HepG2 (cell line): ENCODE data around the gene ELMOD1.

Experiments used
- KLF12 ChIP-seq: sonication (generic); formaldehyde crosslinking; IDR thresholded peaks from 2 replicates; pipeline ENCODE4 v1.4.0; 2020; ENCODE audit warnings: missing genetic modification reagents, borderline replicate concordance
- KLF13 ChIP-seq: sonication (generic); formaldehyde crosslinking; IDR thresholded peaks from 2 replicates; pipeline ENCODE4 v1.4.0; 2020; ENCODE audit warnings: mild to moderate bottlenecking, missing genetic modification reagents
- NFYC ChIP-seq: IDR thresholded peaks from 2 replicates; pipeline ENCODE4 v1.6.1; 2016; ENCODE audit warnings: missing genetic modification reagents, missing compliant biosample characterization
- POLR2AphosphoS2 ChIP-seq: IDR thresholded peaks from 2 replicates; pipeline ENCODE4 v1.6.1; 2011; ENCODE audit warnings: low read depth, low read length, improper control_type of control experiment
- SCMH1 ChIP-seq: sonication (generic); formaldehyde crosslinking; IDR thresholded peaks from 2 replicates; pipeline ENCODE4 v1.9.0; 2021; ENCODE audit warnings: missing genetic modification reagents, mild to moderate bottlenecking, borderline replicate concordance
- SNAPC2 ChIP-seq: sonication (generic); formaldehyde crosslinking; IDR thresholded peaks from 2 replicates; pipeline ENCODE4 v1.8.1; 2022; ENCODE audit warnings: mild to moderate bottlenecking, missing genetic modification reagents
- TAF1 ChIP-seq: sonication (generic); formaldehyde crosslinking; IDR thresholded peaks from 2 replicates; pipeline ENCODE4 v1.4.0; 2020; ENCODE audit warnings: missing genetic modification reagents
- TARDBP ChIP-seq: sonication (generic); formaldehyde crosslinking; IDR thresholded peaks from 2 replicates; pipeline ENCODE4 v1.8.0; 2022; ENCODE audit warnings: mild to moderate bottlenecking, missing genetic modification reagents
- TBL1XR1 ChIP-seq: fragments of 150-350 bp; IDR thresholded peaks from 2 replicates; pipeline ENCODE4 v1.6.1; 2014; ENCODE audit warnings: borderline replicate concordance, low read length; ENCODE audit not compliant: partially characterized antibody
- TCF7L2 ChIP-seq: IDR thresholded peaks from 2 replicates; pipeline ENCODE4 v1.6.1; 2011; ENCODE audit warnings: mild to moderate bottlenecking, low read depth, low read length, moderate library complexity
- ZBTB7A ChIP-seq: sonication (generic); formaldehyde crosslinking; IDR thresholded peaks from 2 replicates; pipeline ENCODE4 v1.8.0; 2022; ENCODE audit warnings: mild to moderate bottlenecking, missing genetic modification reagents
- TF ChIP-seq, protein P1 (sequence below): sonication (generic); formaldehyde crosslinking; IDR thresholded peaks from 2 replicates; pipeline ENCODE4 v1.5.0; 2020; ENCODE audit warnings: mild to moderate bottlenecking, missing genetic modification reagents, moderate library complexity
- TF ChIP-seq, protein P2 (sequence below), 2 experiments: IDR thresholded peaks; 2 replicates each; pipeline ENCODE4 v1.6.1; 2011 to 2012; ENCODE audit warnings: low read length in 2 of 2, borderline replicate concordance in 1 of 2, low read depth in 1 of 2, mild to moderate bottlenecking in 1 of 2, moderate library complexity in 1 of 2

DNA sequence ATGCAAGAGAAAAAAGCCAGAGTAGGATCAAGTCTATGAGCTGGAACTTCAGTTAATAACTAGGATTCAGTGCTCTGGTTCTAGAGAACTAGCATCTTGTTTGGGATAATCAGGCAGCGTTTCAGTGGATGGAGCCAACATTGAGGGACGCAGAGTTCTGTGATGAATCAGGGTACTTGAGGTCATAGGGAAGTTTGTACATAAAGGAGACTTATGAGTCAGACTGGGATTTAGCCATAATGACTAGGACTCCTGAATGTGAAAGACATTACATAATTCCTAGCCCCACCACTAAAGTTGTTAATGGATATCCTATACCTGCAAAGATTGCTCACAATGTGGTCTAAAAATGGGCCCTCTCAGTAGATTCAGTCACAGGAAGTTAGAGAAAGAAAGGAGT, 114.1 kb downstream of the ELMOD1 start:
- no peak for TF ChIP-seq ZBTB7A (CRISPR knock-in tag)
- no peak for TF ChIP-seq SCMH1 (CRISPR knock-in tag)
- no peak for TF ChIP-seq TCF7L2
- TF ChIP-seq, protein P1, sequence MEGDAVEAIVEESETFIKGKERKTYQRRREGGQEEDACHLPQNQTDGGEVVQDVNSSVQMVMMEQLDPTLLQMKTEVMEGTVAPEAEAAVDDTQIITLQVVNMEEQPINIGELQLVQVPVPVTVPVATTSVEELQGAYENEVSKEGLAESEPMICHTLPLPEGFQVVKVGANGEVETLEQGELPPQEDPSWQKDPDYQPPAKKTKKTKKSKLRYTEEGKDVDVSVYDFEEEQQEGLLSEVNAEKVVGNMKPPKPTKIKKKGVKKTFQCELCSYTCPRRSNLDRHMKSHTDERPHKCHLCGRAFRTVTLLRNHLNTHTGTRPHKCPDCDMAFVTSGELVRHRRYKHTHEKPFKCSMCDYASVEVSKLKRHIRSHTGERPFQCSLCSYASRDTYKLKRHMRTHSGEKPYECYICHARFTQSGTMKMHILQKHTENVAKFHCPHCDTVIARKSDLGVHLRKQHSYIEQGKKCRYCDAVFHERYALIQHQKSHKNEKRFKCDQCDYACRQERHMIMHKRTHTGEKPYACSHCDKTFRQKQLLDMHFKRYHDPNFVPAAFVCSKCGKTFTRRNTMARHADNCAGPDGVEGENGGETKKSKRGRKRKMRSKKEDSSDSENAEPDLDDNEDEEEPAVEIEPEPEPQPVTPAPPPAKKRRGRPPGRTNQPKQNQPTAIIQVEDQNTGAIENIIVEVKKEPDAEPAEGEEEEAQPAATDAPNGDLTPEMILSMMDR: no peak
- no peak for TF ChIP-seq POLR2AphosphoS2
- no peak for TF ChIP-seq KLF13 (CRISPR knock-in tag)
- TF ChIP-seq, protein P2, sequence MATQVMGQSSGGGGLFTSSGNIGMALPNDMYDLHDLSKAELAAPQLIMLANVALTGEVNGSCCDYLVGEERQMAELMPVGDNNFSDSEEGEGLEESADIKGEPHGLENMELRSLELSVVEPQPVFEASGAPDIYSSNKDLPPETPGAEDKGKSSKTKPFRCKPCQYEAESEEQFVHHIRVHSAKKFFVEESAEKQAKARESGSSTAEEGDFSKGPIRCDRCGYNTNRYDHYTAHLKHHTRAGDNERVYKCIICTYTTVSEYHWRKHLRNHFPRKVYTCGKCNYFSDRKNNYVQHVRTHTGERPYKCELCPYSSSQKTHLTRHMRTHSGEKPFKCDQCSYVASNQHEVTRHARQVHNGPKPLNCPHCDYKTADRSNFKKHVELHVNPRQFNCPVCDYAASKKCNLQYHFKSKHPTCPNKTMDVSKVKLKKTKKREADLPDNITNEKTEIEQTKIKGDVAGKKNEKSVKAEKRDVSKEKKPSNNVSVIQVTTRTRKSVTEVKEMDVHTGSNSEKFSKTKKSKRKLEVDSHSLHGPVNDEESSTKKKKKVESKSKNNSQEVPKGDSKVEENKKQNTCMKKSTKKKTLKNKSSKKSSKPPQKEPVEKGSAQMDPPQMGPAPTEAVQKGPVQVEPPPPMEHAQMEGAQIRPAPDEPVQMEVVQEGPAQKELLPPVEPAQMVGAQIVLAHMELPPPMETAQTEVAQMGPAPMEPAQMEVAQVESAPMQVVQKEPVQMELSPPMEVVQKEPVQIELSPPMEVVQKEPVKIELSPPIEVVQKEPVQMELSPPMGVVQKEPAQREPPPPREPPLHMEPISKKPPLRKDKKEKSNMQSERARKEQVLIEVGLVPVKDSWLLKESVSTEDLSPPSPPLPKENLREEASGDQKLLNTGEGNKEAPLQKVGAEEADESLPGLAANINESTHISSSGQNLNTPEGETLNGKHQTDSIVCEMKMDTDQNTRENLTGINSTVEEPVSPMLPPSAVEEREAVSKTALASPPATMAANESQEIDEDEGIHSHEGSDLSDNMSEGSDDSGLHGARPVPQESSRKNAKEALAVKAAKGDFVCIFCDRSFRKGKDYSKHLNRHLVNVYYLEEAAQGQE (IDR thresholded peaks at IDR 0.05; ENCODE audit: borderline replicate concordance in 1 of 2, low read depth in 1 of 2, low read length in 2 of 2): no peak
- TF ChIP-seq TARDBP (CRISPR knock-in tag): no peak
- TF ChIP-seq SNAPC2 (CRISPR knock-in tag): no peak
- TF ChIP-seq NFYC: no peak
- TF ChIP-seq KLF12 (CRISPR knock-in tag): no peak
- no peak for TF ChIP-seq TAF1
- TF ChIP-seq TBL1XR1: no peak
